B cell (primary cell): ENCODE results near the gene RPL7A. TPM values are rescaled to one million over a fixed set of nuclear protein-coding genes. Genes with fewer than 3 reads are reported as not detected.

ENCODE experiments used
- ATAC-seq: fragments of 200-7000 bp; cut with Tn5 transposase; one replicate; pipeline ENCODE4 v1.10.0; 2021; ENCODE audit warnings: low read depth, mild to moderate bottlenecking, moderate number of reproducible peaks, moderate library complexity
- CTCF ChIA-PET: fragments of 350-600 bp; sonication (Branson Sonifier 250); formaldehyde crosslinking; loops from one replicate; lab custom pipeline; 2021; ENCODE audit warnings: antibody characterized with exemption, inconsistent platforms; lab: Charles Lee
- POLR2A ChIA-PET: fragments of 350-600 bp; sonication (Branson Sonifier 250); formaldehyde crosslinking; loops from one replicate; lab custom pipeline; 2021; ENCODE audit warnings: antibody characterized with exemption; lab: Charles Lee
- DNase-seq: peaks from one replicate; pipeline ENCODE4 v3.0.0; 2013
- H2AFZ ChIP-seq: 2 replicates; pipeline ENCODE4 v1.6.1; 2012; ENCODE audit warnings: mild to moderate bottlenecking, low read depth, low read length; ENCODE audit not compliant: insufficient read depth, poor library complexity, severe bottlenecking
- H3K27ac ChIP-seq, 2 donors: 1 replicate in 1 of 2; 2 replicates in 1 of 2; pipeline ENCODE4 v1.5.1; 2012 to 2013; ENCODE audit warnings: low read length in 2 of 2, mild to moderate bottlenecking in 2 of 2, moderate library complexity in 1 of 2
- H3K27me3 ChIP-seq, 4 experiments: fragments of 200-600 bp in 1 of 4; sonication (generic) in 1 of 4; replicated peaks in 1 of 4; 1 replicate in 2 of 4; 2 replicates in 2 of 4; pipeline versions ENCODE4 v1.6.1 to v1.7.0; 2013 to 2016; ENCODE audit warnings: low read length in 3 of 4, mild to moderate bottlenecking in 2 of 4, mixed read lengths in 1 of 4, moderate library complexity in 1 of 4; ENCODE audit not compliant: insufficient read depth in 4 of 4, control insufficient read depth in 3 of 4; ENCODE audit errors: control extremely low read depth in 1 of 4
- H3K36me3 ChIP-seq, 2 experiments: replicated peaks in 1 of 2; 1 replicate in 1 of 2; 2 replicates in 1 of 2; pipeline versions ENCODE4 v1.6.1 to v1.7.1; 2013; ENCODE audit warnings: low read length in 1 of 2; ENCODE audit not compliant: insufficient read depth in 2 of 2, control insufficient read depth in 1 of 2; ENCODE audit errors: control extremely low read depth in 1 of 2, extremely low read depth in 1 of 2
- H3K4me1 ChIP-seq, 2 donors: fragments of 200-600 bp in 1 of 2; sonication (generic) in 1 of 2; 1 replicate in 1 of 2; 2 replicates in 1 of 2; pipeline versions ENCODE4 v1.5.1 to v1.6.1; 2013 to 2017; ENCODE audit warnings: low read length in 2 of 2; ENCODE audit not compliant: control insufficient read depth in 2 of 2, insufficient read depth in 2 of 2
- H3K4me2 ChIP-seq: replicated peaks from 2 replicates; pipeline ENCODE3; 2012; ENCODE audit warnings: mild to moderate bottlenecking, low read depth, low read length; ENCODE audit not compliant: poor library complexity, severe bottlenecking
- H3K4me3 ChIP-seq, 5 experiments: fragments of 200-600 bp in 1 of 5; sonication (generic) in 1 of 5; 1 replicate in 3 of 5; 2 replicates in 2 of 5; pipeline versions ENCODE4 v1.5.1 to v1.7.0; 2011 to 2016; ENCODE audit warnings: low read length in 4 of 5, mild to moderate bottlenecking in 4 of 5, low read depth in 2 of 5, control low read depth in 1 of 5, moderate library complexity in 1 of 5; ENCODE audit not compliant: insufficient read depth in 1 of 5; ENCODE audit errors: control extremely low read depth in 1 of 5, extremely low read depth in 1 of 5
- H3K79me2 ChIP-seq: fragments of 200-600 bp; sonication (generic); one replicate; pipeline ENCODE4 v1.6.0; 2016; ENCODE audit warnings: low read length; ENCODE audit not compliant: control insufficient read depth, insufficient read depth
- H3K9ac ChIP-seq: fragments of 200-600 bp; sonication (generic); 2 replicates; pipeline ENCODE4 v1.6.1; 2017; ENCODE audit warnings: mild to moderate bottlenecking, low read length, moderate library complexity
- H3K9me3 ChIP-seq, 3 donors: one replicate each; pipeline versions ENCODE4 v1.6.1 to v1.7.1; 2013; ENCODE audit warnings: low read length in 2 of 3; ENCODE audit not compliant: control insufficient read depth in 2 of 3, insufficient read depth in 1 of 3; ENCODE audit errors: control extremely low read depth in 1 of 3
- H4K20me1 ChIP-seq: 2 replicates; pipeline ENCODE4 v1.6.0; 2012; ENCODE audit warnings: mild to moderate bottlenecking, low read length; ENCODE audit not compliant: insufficient read depth, control insufficient read depth, poor library complexity, severe bottlenecking
- H3K27ac Mint-ChIP-seq: one replicate; pipeline ENCODE4 v1.8.0; 2021; ENCODE audit warnings: mixed read lengths
- H3K27me3 Mint-ChIP-seq: one replicate; pipeline ENCODE4 v1.8.0; 2021; ENCODE audit warnings: mixed read lengths
- H3K4me1 Mint-ChIP-seq: one replicate; pipeline ENCODE4 v1.8.0; 2021; ENCODE audit warnings: mixed read lengths
- H3K4me3 Mint-ChIP-seq: one replicate; pipeline ENCODE4 v1.8.0; 2021; ENCODE audit warnings: mixed read lengths
- H3K9me3 Mint-ChIP-seq: one replicate; pipeline ENCODE4 v1.8.0; 2022; ENCODE audit warnings: mixed read lengths; ENCODE audit not compliant: insufficient read depth
- EZH2 ChIP-seq: IDR thresholded peaks from 2 replicates; pipeline ENCODE4 v1.6.1; 2012; ENCODE audit warnings: borderline replicate concordance, low read depth, mild to moderate bottlenecking, moderate library complexity, low read length; ENCODE audit not compliant: insufficient read depth, poor library complexity, severe bottlenecking
- WGBS: methylation state at CpG from one replicate; pipeline ENCODE4 v1.1.5; 2013; ENCODE audit warnings: missing lambda C conversion rate; ENCODE audit not compliant: insufficient coverage; 5-methylcytosine and 5-hydroxymethylcytosine counted together
- intact Hi-C: fragments of 100-400 bp; cut with micrococcal nuclease; formaldehyde crosslinking; loops from one replicate; pipeline ENCODE4 v1.10.0; 2022
- polyA plus RNA-seq: library from polyadenylated mRNA; depleted of rRNA; stranded (reverse); fragments of >200 nt; gene quantifications from 2 replicates; pipeline ENCODE4 v1.2.3, GENCODE V29; 2012
- total RNA-seq, 2 donors: library from RNA; stranded (reverse); fragments of 120-200 nt in 1 of 2; gene quantifications; 1 replicate in 1 of 2; 2 replicates in 1 of 2; pipeline versions ENCODE4 v1.2.3 to v1.2.4, GENCODE V29; 2013 to 2022
- TF ChIP-seq, protein P1 (sequence below): fragments of 200-600 bp; IDR thresholded peaks from one replicate; pipeline ENCODE4 v1.8.0; 2022; ENCODE audit warnings: antibody characterized with exemption, mild to moderate bottlenecking

Gene RPL7A
- total and polyA plus RNA-seq, 2 donors (not counting 1 experiment from before 2014, with no cell fraction given) = 2,407 to 3,937 TPM

DNA sequence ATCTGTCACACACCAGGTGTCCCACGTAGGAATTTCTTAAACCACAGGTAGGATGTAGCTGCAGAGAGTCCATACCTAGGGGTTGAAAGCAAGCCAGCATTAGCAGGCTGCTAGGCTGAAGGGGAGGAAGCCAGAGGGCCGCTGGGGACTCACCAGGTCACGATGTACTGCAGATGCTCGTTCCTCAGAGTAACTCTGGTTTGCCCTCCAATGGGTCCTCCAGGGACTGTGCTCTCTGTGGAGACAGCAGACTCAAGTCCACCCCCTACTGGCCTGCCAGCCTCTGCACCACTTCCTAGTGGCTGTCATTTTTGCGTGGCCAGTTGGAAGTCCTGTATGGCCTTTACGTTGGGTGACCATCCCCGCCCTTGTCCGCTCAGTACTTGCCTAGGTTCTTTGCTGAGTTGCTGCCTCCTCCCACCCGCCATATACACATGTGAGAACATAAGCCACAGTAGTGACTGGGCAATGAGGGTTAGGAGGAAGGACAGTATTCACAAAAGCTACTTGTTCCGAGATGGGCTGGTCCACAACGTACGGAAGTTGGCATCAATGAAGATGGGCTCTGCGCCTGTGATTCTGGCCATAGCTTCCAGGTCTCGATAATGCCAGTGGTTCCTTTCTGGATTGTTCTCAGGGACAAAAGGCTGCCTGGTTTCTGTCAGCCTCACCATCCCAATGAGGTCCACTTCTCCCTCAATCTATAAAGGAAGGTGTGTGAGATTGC is 4.1 kb downstream of the RPL7A start:
- no peak overlapping the region for H3K4me3 Mint-ChIP-seq
- ChIA-PET CTCF (interaction anchor here (1.1 kb wide), 1 partner anchor 19 kb away, joined by 3 read pairs; no protein-coding TSS in a partner anchor), POLR2A (no interaction called here)
- Histone ChIP-seq H3K9ac (no peak overlapping the region), H3K9me3 (peaks cover 0 to 8% (median 0%) of the 10 kb centered on the region in 3 donors), H3K4me2 (no peak overlapping the region), H3K4me1 (peaks cover 19 to 33% of the 10 kb centered on the region in 2 donors), H4K20me1 (peaks cover 42% of the 10 kb centered on the region), H3K4me3 (no peak overlapping the region), H3K79me2 (peaks cover 50% of the 10 kb centered on the region), H2AFZ (no peak overlapping the region), H3K27me3 (no peaks in the 10 kb centered on the region), H3K36me3 (peaks cover 0 to 46% of the 10 kb centered on the region in 2 experiments), H3K27ac (no peak overlapping the region)
- DNase-seq (peak; percentile 52), ATAC-seq (no peak)
- TF ChIP-seq, protein P1, sequence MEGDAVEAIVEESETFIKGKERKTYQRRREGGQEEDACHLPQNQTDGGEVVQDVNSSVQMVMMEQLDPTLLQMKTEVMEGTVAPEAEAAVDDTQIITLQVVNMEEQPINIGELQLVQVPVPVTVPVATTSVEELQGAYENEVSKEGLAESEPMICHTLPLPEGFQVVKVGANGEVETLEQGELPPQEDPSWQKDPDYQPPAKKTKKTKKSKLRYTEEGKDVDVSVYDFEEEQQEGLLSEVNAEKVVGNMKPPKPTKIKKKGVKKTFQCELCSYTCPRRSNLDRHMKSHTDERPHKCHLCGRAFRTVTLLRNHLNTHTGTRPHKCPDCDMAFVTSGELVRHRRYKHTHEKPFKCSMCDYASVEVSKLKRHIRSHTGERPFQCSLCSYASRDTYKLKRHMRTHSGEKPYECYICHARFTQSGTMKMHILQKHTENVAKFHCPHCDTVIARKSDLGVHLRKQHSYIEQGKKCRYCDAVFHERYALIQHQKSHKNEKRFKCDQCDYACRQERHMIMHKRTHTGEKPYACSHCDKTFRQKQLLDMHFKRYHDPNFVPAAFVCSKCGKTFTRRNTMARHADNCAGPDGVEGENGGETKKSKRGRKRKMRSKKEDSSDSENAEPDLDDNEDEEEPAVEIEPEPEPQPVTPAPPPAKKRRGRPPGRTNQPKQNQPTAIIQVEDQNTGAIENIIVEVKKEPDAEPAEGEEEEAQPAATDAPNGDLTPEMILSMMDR = no peak
- TF ChIP-seq EZH2 = no peak
- H3K4me1 Mint-ChIP-seq = peaks cover 37% of the 10 kb centered on the region
- WGBS = 70% methylated on average over 8 of the region's 14 CpGs
- no peaks in the 10 kb centered on the region for H3K27me3 Mint-ChIP-seq
- peak overlapping the region; percentile 47 for H3K27ac Mint-ChIP-seq
- no peaks in the 10 kb centered on the region for H3K9me3 Mint-ChIP-seq
- intact Hi-C loops = loop anchor here (10.0 kb wide), 1 partner anchor 167 kb away; no protein-coding TSS in a partner anchor
